GM19452 (cell line): ENCODE results near the gene TNNI2.

Experiments
- ATAC-seq: cut with Tn5 transposase; IDR thresholded peaks from one replicate; pipeline ENCODE4 v1.9.1; 2021; ENCODE audit not compliant: unreplicated experiment

TNNI2 gene

GRCh38 chr11:1832211-1832919 lies 6.4 kb upstream of the TNNI2 start:
- ATAC-seq = no peak

DNA sequence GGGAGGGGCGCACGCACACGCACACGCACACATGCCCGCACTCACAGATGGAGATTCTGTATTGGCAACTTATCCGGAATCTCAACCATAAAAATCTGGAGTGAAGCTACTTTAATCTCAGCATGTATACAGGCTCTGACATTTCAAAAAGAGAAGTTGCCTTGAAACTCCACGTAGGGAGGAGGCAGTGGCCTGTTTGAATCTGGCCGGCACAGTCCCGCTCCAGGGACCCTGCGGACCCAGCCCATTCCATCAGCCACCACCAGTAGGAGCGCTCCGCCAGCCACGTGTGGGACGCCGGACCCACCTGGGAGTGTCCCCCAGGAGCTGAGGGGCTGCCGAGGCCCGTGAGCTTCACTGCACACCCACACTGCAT lies 5.9 kb upstream of the TNNI2 start:
- no peak for ATAC-seq

DNA sequence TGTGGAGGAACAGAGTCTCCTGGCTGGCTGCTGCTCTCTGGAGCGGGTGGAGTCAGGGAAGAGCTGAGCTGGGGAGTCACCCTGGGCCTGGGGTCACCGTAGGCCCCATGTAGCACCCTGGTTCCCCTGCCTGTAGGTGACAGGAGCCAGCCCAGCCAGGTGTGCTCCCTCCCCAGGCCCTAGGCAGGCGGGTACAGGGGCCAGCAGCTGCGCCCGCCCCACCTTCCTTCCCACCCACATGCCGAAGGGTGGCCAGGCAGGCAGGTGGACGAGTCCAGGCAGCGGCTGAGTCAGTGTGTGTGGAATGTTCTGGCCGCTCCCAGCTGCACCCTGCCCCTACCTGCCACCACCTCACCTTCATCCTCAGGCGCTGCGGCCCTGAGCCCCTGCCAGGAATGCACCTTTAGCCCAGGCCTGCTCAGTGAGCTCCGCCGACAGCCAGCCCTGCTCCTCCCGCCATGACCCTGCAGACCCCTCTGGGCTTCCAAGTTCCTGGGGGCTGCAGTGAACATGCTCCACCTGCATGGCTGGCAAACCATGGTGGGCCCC lies 4.6 kb upstream of the TNNI2 start:
- ATAC-seq = no peak

DNA sequence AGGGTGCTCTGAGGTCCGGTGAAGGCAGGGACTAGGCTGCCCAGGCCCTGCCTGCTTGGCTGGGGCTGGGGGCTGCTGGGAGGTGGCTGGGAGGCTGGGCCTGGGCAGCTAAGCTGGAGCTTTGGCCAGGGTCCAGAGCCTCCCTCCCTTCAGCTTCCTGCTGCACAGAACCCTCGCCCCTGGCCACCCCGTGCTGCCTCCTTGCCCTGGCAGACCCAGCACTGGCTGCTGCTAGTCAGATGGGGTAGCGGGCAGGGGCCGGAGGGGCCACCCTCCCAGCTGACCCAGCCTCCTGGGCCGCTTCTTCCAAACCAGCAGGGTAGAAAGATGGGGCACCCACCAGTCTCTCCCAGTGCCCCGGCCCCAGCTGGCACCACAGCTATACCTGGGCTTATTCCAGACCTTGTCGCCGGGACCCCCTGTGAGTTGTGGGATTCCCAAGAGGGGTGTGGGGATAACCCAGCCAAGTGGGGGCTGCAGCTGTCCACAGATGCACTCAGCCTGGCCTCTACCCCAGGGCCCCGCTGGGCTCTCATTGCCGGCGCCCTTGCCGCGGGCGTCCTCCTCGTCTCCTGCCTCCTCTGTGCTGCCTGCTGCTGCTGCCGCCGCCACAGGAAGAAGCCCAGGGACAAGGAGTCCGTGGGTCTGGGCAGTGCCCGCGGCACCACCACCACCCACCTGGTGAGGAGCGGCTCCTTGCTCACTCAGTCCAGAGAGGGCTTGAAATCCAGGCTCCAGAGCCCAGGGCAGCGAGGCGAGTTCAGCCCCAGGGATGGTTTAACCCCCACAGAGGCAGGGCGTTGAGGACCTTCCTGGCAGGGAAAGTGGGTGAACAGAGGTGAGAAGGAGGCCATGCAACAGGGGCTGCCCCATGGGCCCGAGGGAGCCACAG lies 3.8 kb upstream of the TNNI2 start, which contains the start of gene SYT8:
TSS of gene SYT8 (plus strand) at position 212 of the 892 bp plus-strand sequence. CDS start at position 328, 116 bp downstream.
- no peak for ATAC-seq

- ATAC-seq = no peak
Measured at GRCh38 chr11:1835671-1836010, 3.1 kb upstream of the TNNI2 start.

GRCh38 chr11:1836011-1836945 lies 2.5 kb upstream of the TNNI2 start:
- no peak for ATAC-seq

DNA sequence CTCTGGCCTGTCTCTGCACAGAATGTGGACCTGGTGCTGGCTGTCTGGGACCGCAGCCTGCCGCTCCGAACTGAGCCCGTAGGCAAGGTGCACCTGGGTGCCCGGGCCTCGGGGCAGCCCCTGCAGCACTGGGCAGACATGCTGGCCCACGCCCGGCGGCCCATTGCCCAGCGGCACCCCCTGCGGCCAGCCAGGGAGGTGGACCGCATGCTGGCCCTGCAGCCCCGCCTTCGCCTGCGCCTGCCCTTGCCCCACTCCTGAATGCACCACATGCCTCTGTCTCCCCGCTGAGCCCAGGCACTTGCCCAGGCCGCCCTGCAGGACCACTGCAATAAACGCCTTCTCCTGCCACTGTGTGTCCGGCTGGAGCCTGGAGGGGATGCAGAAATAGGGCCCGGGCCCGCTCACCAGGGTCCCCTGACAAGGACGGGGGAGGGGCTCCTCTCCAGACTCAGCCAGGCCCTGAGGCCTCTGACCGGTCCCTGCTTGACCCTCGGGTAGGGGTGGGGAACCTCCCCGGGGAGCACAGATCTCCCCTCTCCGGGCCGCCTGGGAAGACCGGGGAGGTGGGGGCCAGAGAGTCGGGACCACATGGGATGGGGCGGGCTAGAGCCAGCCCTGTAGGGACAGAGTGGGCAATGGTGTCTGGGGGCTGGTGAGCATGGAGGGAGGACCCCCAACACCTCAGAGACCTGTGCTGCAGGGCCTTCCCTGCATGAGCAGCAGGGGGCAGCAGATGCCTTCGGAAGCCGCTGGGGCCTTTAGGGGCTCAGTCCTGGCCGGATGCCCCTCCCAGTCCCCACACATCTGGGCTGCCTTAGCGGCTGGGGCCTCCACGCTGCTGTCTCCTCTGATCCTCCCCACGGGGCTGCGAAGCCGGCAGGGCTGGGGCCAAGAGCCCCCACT lies 1.4 kb upstream of the TNNI2 start:
- peak; percentile 45 for ATAC-seq

DNA sequence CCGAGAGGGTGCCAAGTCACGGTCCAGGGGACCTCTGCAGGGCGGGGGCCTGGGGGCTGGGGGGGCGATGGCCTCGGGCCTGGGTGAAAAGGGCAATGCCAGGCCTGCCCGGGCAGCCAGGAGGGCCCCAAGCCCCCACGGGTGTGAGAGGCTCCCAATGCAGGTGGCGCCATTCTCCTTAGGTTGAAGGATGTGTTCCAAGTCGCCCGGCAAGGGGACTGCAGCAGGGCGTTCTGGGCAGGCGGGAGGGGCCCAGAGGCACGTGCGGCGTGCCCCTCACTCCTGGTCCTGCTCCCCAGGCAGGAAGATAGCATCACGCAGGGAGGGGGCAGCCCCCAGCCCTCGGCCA lies 730 bp upstream of the TNNI2 start:
- no peak for ATAC-seq

DNA sequence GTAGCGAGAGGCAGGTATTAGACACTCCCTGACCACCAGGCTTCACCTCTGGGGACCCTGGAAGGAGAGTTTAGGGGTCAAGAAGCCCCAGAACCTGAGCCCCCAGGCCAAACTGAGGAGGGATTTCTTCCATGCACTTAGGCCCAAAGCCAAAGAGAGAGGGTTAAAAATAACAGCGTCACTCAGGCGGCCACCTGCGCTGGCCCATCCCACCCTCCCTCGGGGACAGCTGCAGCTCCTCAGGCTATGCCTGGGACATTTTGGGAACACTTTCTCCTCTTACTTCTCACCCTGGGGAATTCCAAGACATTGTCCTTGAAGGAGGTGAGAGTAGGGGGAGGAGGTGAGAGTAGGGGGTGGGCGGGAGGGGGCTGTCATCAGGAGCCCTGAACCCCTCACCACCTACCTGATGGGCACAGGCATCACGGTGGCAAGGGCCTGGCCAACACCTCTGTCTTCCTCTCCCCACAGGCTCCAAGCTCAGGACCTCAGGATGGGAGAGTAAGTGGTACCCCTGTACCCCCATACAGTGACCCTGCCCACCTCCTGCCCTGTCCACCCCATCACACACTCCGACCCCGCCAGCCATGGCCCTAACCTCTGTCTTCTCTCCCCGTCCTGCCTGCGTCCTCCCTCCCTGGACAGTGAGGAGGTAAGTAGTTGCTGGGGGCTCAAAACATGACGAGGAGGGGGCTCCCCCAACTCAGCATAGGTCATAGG lies 583 bp downstream of the TNNI2 start:
- no peak for ATAC-seq

DNA sequence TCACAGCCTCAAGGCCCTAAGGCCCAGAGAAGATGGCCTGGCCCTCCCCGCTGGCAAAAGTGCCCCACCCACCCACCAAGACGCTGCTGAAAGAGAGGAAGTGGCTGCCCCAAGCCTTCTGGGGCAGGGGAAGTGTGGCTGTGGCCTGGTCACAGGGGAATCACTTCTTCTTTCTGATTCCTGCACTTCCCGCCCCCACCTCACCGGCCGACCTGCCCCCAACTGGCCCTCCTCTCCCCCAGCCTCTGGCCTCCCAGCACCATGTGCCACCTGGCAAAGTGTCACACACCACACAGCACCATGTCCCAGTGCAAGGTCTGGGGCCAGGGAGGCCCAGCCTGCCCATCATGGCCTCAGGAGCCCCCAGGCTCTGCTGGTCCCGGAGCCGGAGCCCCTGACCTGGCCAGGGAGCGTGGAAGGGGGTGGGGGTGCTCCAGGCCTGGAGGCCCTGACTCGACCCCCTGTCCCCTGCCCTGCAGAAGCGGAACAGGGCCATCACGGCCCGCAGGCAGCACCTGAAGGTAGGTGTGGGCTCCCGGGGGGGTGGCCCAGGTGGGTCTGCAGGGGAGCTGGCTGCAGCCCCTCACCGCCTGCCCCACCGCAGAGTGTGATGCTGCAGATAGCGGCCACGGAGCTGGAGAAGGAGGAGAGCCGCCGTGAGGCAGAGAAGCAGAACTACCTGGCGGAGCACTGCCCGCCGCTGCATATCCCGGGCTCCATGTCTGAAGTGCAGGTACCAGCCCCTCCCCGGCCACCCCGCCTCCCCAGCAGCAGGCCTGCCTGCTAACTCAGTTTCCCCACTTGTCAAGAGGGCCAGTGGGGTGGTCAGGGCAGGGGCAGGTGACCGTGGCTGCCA lies 1.4 kb downstream of the TNNI2 start:
- peak; percentile 46 for ATAC-seq

- no peak for ATAC-seq
Measured at GRCh38 chr11:1840780-1841480, 2.1 kb downstream of the TNNI2 start.

- ATAC-seq = no peak
Measured at GRCh38 chr11:1841511-1842148, 2.8 kb downstream of the TNNI2 start.

DNA sequence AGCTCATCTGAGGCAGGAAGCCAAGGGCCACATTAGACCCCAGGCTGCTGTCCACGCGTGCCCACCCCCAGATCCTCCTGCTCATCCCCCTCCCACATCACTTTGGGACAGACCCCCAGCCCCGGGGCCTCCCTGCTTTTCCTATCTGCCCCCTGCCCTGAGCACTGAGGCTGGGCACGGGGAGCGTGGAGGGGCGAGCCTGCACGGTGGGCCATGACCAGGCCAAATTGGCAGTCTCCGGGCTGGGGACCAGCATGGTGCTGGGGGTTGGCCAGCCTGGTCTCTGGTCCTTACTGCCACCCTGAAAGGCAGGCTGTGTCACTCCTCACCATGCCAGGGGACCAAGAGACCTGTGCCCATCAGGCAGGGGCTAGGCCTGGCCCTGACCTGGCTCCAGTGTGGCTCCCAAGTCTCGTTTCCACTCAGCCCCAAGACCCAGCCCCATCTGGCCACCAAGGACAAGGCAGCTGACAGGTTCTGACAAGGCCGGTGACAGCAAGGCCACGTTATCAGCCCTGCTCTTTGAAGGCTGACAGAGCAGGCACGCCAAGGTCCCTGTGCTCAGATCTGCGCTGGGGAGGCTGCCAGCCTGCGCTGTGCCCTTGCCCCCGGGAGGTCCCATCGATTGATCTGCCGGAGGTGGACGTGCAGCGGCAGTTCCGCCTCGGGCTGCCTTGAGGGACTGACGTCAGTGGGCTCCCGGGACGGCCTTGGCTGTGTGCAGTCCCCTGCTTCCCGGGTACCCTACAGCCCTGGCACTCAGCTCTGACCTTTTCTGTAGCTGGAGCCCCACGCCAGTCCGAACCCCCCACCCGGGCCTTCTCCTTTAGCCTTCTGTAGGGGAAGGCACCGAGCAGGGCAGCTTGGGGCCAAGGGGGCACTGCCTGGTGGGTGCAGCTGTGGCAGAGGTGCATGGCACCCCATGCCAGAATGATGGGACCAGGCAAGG lies 3.6 kb downstream of the TNNI2 start:
- ATAC-seq = no peak

- ATAC-seq = no peak
Measured at GRCh38 chr11:1843098-1843473, 4.3 kb downstream of the TNNI2 start.

- no peak for ATAC-seq
Measured at GRCh38 chr11:1843796-1844195, 5.0 kb downstream of the TNNI2 start.
